SU-DHL-6 (cell line): Measurements from ENCODE around the gene NTNG1.

Source experiments
- H2AFZ ChIP-seq: fragments of 200-600 bp; sonication (generic); 2 replicates; pipeline ENCODE4 v1.6.1; 2014; ENCODE audit warnings: low read depth, mild to moderate bottlenecking, moderate library complexity, mixed read lengths, antibody characterized with exemption, low read length; ENCODE audit not compliant: severe bottlenecking
- H3F3A ChIP-seq: fragments of 200-600 bp; shearing (Covaris generic); 2 replicates; pipeline ENCODE4 v1.6.0; 2016; ENCODE audit warnings: antibody characterized with exemption, mild to moderate bottlenecking; ENCODE audit not compliant: insufficient read depth
- H3K27ac ChIP-seq: fragments of 200-600 bp; sonication (generic); 2 replicates; pipeline ENCODE4 v1.5.1; 2016; ENCODE audit warnings: low read depth, mild to moderate bottlenecking, low read length, moderate library complexity, mixed read lengths
- H3K27me3 ChIP-seq: fragments of 200-600 bp; sonication (generic), shearing (Covaris generic); 2 replicates; pipeline ENCODE4 v1.6.0; 2014; ENCODE audit warnings: mild to moderate bottlenecking, low read length
- H3K36me3 ChIP-seq: fragments of 200-600 bp; sonication (generic); 2 replicates; pipeline ENCODE4 v1.6.1; 2014; ENCODE audit warnings: mild to moderate bottlenecking, low read length, mixed read lengths
- H3K4me2 ChIP-seq: fragments of 300-600, 200-600 bp; shearing (Covaris generic), sonication (generic); 2 replicates; pipeline ENCODE4 v1.6.0; 2014; ENCODE audit warnings: low read length, low read depth, mild to moderate bottlenecking; ENCODE audit not compliant: poor library complexity, severe bottlenecking
- H3K4me3 ChIP-seq: fragments of 200-600 bp; sonication (generic); 2 replicates; pipeline ENCODE4 v1.5.1; 2014; ENCODE audit warnings: antibody characterized with exemption, low read length, mild to moderate bottlenecking, mixed read lengths; ENCODE audit not compliant: insufficient read depth, poor library complexity, severe bottlenecking
- H3K79me2 ChIP-seq: fragments of 200-600 bp; sonication (generic); 2 replicates; pipeline ENCODE4 v1.6.1; 2014; ENCODE audit warnings: mild to moderate bottlenecking, low read length, moderate library complexity; ENCODE audit not compliant: insufficient read depth
- H3K9ac ChIP-seq: fragments of 200-600 bp; sonication (generic); 2 replicates; pipeline ENCODE4 v1.7.0; 2014; ENCODE audit warnings: mild to moderate bottlenecking, low read length
- H3K9me2 ChIP-seq: fragments of 200-600 bp; sonication (generic); replicated peaks from 2 replicates; pipeline ENCODE4 v1.6.1; 2014; ENCODE audit warnings: low read length; ENCODE audit not compliant: insufficient read depth
- H3K9me3 ChIP-seq: fragments of 200-600 bp; sonication (generic); 2 replicates; pipeline ENCODE4 v1.6.1; 2014; ENCODE audit warnings: low read length, mixed read lengths; ENCODE audit not compliant: insufficient read depth
- H4K20me1 ChIP-seq: fragments of 200-600 bp; sonication (generic); 2 replicates; pipeline ENCODE4 v1.6.1; 2014; ENCODE audit warnings: low read depth, mild to moderate bottlenecking, antibody characterized with exemption, low read length, moderate library complexity, mixed read lengths
- CTCF ChIP-seq: fragments of 200-600 bp; sonication (generic); IDR thresholded peaks from one replicate; pipeline ENCODE4 v1.5.1; 2017; ENCODE audit warnings: antibody characterized with exemption, mild to moderate bottlenecking, low read length, moderate library complexity; ENCODE audit not compliant: insufficient read depth, poor library complexity, severe bottlenecking
- EZH2phosphoT487 ChIP-seq: fragments of 200-600 bp; sonication (generic), shearing (Covaris generic); conservative IDR thresholded peaks from 2 replicates; pipeline ENCODE4 v1.6.1; 2018; ENCODE audit warnings: mild to moderate bottlenecking, antibody characterized with exemption, low read length, moderate library complexity, mixed read lengths

The NTNG1 gene

GRCh38 chr1:107229711-107230110 lies 88.9 kb downstream of the NTNG1 start:
- no peaks in the 10 kb centered on the region for H3K9me3 ChIP-seq
- no peak overlapping the region for H2AFZ ChIP-seq
- no peak overlapping the region for H3K4me3 ChIP-seq
- no peaks in the 10 kb centered on the region for H3K79me2 ChIP-seq
- no peaks in the 10 kb centered on the region for H3K36me3 ChIP-seq
- no peaks in the 10 kb centered on the region for H4K20me1 ChIP-seq
- no peaks in the 10 kb centered on the region for H3K9me2 ChIP-seq
- no peaks in the 10 kb centered on the region for H3K27me3 ChIP-seq
- H3K27ac ChIP-seq = no peak overlapping the region
- no peak overlapping the region for H3K9ac ChIP-seq
- H3K4me2 ChIP-seq = no peak overlapping the region
- H3F3A ChIP-seq = no peaks in the 10 kb centered on the region
- no peak for TF ChIP-seq EZH2phosphoT487
- TF ChIP-seq CTCF = no peak

GRCh38 chr1:107230121-107230520 lies 89.3 kb downstream of the NTNG1 start:
- Histone ChIP-seq H3K27ac (no peak overlapping the region), H3K4me2 (no peak overlapping the region), H3K36me3 (no peaks in the 10 kb centered on the region), H2AFZ (no peak overlapping the region), H3K9me2 (no peaks in the 10 kb centered on the region), H3K4me3 (no peak overlapping the region), H3K27me3 (no peaks in the 10 kb centered on the region), H3F3A (no peaks in the 10 kb centered on the region), H3K9me3 (no peaks in the 10 kb centered on the region), H4K20me1 (no peaks in the 10 kb centered on the region), H3K9ac (no peak overlapping the region), H3K79me2 (no peaks in the 10 kb centered on the region)
- no peak for TF ChIP-seq EZH2phosphoT487
- TF ChIP-seq CTCF = no peak

GRCh38 chr1:107231291-107231690 lies 90.5 kb downstream of the NTNG1 start:
- TF ChIP-seq CTCF (no peak), EZH2phosphoT487 (no peak)
- Histone ChIP-seq H3K9me2 (no peaks in the 10 kb centered on the region), H3K9me3 (no peaks in the 10 kb centered on the region), H3K79me2 (no peaks in the 10 kb centered on the region), H3K4me2 (no peak overlapping the region), H3K27ac (no peak overlapping the region), H3K9ac (no peak overlapping the region), H4K20me1 (no peaks in the 10 kb centered on the region), H3K27me3 (no peaks in the 10 kb centered on the region), H3F3A (no peaks in the 10 kb centered on the region), H3K4me3 (no peak overlapping the region), H3K36me3 (no peaks in the 10 kb centered on the region), H2AFZ (no peak overlapping the region)
